SU-DHL-6 (cell line): ENCODE measurements around the gene DPM3.

Experiments
- H2AFZ ChIP-seq: fragments of 200-600 bp; sonication (generic); 2 replicates; pipeline ENCODE4 v1.6.1; 2014; ENCODE audit warnings: low read depth, mild to moderate bottlenecking, moderate library complexity, mixed read lengths, antibody characterized with exemption, low read length; ENCODE audit not compliant: severe bottlenecking
- H3F3A ChIP-seq: fragments of 200-600 bp; shearing (Covaris generic); 2 replicates; pipeline ENCODE4 v1.6.0; 2016; ENCODE audit warnings: antibody characterized with exemption, mild to moderate bottlenecking; ENCODE audit not compliant: insufficient read depth
- H3K27ac ChIP-seq: fragments of 200-600 bp; sonication (generic); 2 replicates; pipeline ENCODE4 v1.5.1; 2016; ENCODE audit warnings: low read depth, mild to moderate bottlenecking, low read length, moderate library complexity, mixed read lengths
- H3K27me3 ChIP-seq: fragments of 200-600 bp; sonication (generic), shearing (Covaris generic); 2 replicates; pipeline ENCODE4 v1.6.0; 2014; ENCODE audit warnings: mild to moderate bottlenecking, low read length
- H3K36me3 ChIP-seq: fragments of 200-600 bp; sonication (generic); 2 replicates; pipeline ENCODE4 v1.6.1; 2014; ENCODE audit warnings: mild to moderate bottlenecking, low read length, mixed read lengths
- H3K4me2 ChIP-seq: fragments of 300-600, 200-600 bp; shearing (Covaris generic), sonication (generic); 2 replicates; pipeline ENCODE4 v1.6.0; 2014; ENCODE audit warnings: low read length, low read depth, mild to moderate bottlenecking; ENCODE audit not compliant: poor library complexity, severe bottlenecking
- H3K4me3 ChIP-seq: fragments of 200-600 bp; sonication (generic); 2 replicates; pipeline ENCODE4 v1.5.1; 2014; ENCODE audit warnings: antibody characterized with exemption, low read length, mild to moderate bottlenecking, mixed read lengths; ENCODE audit not compliant: insufficient read depth, poor library complexity, severe bottlenecking
- H3K79me2 ChIP-seq: fragments of 200-600 bp; sonication (generic); 2 replicates; pipeline ENCODE4 v1.6.1; 2014; ENCODE audit warnings: mild to moderate bottlenecking, low read length, moderate library complexity; ENCODE audit not compliant: insufficient read depth
- H3K9ac ChIP-seq: fragments of 200-600 bp; sonication (generic); 2 replicates; pipeline ENCODE4 v1.7.0; 2014; ENCODE audit warnings: mild to moderate bottlenecking, low read length
- H3K9me2 ChIP-seq: fragments of 200-600 bp; sonication (generic); replicated peaks from 2 replicates; pipeline ENCODE4 v1.6.1; 2014; ENCODE audit warnings: low read length; ENCODE audit not compliant: insufficient read depth
- H3K9me3 ChIP-seq: fragments of 200-600 bp; sonication (generic); 2 replicates; pipeline ENCODE4 v1.6.1; 2014; ENCODE audit warnings: low read length, mixed read lengths; ENCODE audit not compliant: insufficient read depth
- H4K20me1 ChIP-seq: fragments of 200-600 bp; sonication (generic); 2 replicates; pipeline ENCODE4 v1.6.1; 2014; ENCODE audit warnings: low read depth, mild to moderate bottlenecking, antibody characterized with exemption, low read length, moderate library complexity, mixed read lengths
- CTCF ChIP-seq: fragments of 200-600 bp; sonication (generic); IDR thresholded peaks from one replicate; pipeline ENCODE4 v1.5.1; 2017; ENCODE audit warnings: antibody characterized with exemption, mild to moderate bottlenecking, low read length, moderate library complexity; ENCODE audit not compliant: insufficient read depth, poor library complexity, severe bottlenecking
- EZH2phosphoT487 ChIP-seq: fragments of 200-600 bp; sonication (generic), shearing (Covaris generic); conservative IDR thresholded peaks from 2 replicates; pipeline ENCODE4 v1.6.1; 2018; ENCODE audit warnings: mild to moderate bottlenecking, antibody characterized with exemption, low read length, moderate library complexity, mixed read lengths

Gene DPM3

GRCh38 chr1:155125946-155126555 lies 14.3 kb downstream of the DPM3 start:
- Histone ChIP-seq H3K4me2 (no peak overlapping the region), H3K27ac (no peak overlapping the region), H3K27me3 (no peaks in the 10 kb centered on the region), H3K79me2 (no peaks in the 10 kb centered on the region), H4K20me1 (no peaks in the 10 kb centered on the region), H3K36me3 (no peaks in the 10 kb centered on the region), H3F3A (no peaks in the 10 kb centered on the region), H2AFZ (no peak overlapping the region), H3K9ac (no peak overlapping the region), H3K4me3 (no peak overlapping the region), H3K9me2 (no peaks in the 10 kb centered on the region), H3K9me3 (no peaks in the 10 kb centered on the region)
- TF ChIP-seq EZH2phosphoT487 = no peak
- TF ChIP-seq CTCF = no peak

- H3K9me3 ChIP-seq = no peaks in the 10 kb centered on the region
- no peak overlapping the region for H2AFZ ChIP-seq
- no peaks in the 10 kb centered on the region for H3K27me3 ChIP-seq
- H4K20me1 ChIP-seq = no peaks in the 10 kb centered on the region
- no peaks in the 10 kb centered on the region for H3K9me2 ChIP-seq
- no peak for TF ChIP-seq CTCF
- TF ChIP-seq EZH2phosphoT487 = no peak
- no peak overlapping the region for H3K9ac ChIP-seq
- no peaks in the 10 kb centered on the region for H3F3A ChIP-seq
- H3K4me2 ChIP-seq = no peak overlapping the region
- H3K36me3 ChIP-seq = no peaks in the 10 kb centered on the region
- no peaks in the 10 kb centered on the region for H3K79me2 ChIP-seq
- H3K27ac ChIP-seq = no peak overlapping the region
- no peak overlapping the region for H3K4me3 ChIP-seq
These were observed 14.8 kb downstream of the DPM3 start for GRCh38 chr1:155125511-155125945.

DNA sequence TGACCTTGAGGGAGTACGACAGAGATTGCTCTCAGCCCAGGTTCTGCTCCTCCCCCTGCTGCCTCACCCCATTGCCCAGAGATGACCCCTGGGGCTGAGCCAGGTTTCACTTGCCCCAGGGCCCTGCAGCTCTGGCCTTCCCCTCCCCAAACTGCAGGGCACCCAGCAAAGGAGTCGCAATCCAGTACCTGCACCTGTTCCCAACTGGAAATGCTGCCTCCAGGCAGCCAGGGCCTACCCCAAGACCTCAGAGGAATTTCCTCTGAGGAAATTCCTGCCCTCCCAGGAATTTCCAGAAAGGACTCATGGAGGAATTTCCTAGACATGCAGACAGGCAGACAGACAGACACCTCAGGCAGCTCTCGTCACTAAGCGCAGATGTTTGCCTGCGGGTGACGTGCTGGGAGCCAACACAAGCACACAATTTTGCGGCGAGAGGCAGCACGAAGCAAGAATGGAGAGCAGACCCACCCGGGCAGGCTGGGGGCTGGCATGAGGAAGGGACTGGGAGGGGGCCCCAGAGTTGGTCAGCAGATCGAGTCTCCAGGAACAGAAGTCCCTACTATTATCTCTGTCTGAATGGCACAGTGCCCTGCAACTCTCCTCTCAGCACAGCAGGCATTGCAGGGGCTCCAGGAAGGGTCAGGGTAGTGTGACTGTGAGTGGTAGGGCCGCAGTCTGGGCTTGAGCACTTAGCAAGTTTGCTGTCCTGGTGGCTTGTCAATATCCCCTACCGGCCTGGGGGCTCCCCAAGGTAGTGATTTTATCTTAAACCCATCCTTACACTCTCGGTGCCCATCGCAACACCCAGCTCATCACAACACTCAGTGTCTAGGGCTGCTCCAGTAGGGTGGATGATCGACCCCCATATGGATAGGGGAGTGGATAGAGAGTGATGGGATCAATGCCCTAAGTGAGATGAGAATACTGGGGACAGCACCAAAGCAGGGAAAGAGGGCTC lies 15.5 kb downstream of the DPM3 start:
- H4K20me1 ChIP-seq = no peaks in the 10 kb centered on the region
- H3K27me3 ChIP-seq = no peaks in the 10 kb centered on the region
- no peaks in the 10 kb centered on the region for H3K9me3 ChIP-seq
- no peaks in the 10 kb centered on the region for H3K36me3 ChIP-seq
- no peaks in the 10 kb centered on the region for H3F3A ChIP-seq
- H3K4me2 ChIP-seq = no peak overlapping the region
- H3K4me3 ChIP-seq = no peak overlapping the region
- H3K79me2 ChIP-seq = no peaks in the 10 kb centered on the region
- no peaks in the 10 kb centered on the region for H3K9me2 ChIP-seq
- no peak overlapping the region for H2AFZ ChIP-seq
- no peak overlapping the region for H3K9ac ChIP-seq
- TF ChIP-seq EZH2phosphoT487 = no peak
- TF ChIP-seq CTCF = no peak
- H3K27ac ChIP-seq = no peak overlapping the region
